HepG2 (cell line): ENCODE data around the gene SLC35B3. TPM values are rescaled to one million over a fixed set of nuclear protein-coding genes. Genes with fewer than 3 reads are reported as not detected.
"Not testable (repeated sequence)": the region's sequence is repeated elsewhere in the genome, so short reads cannot be mapped to it uniquely, and the experiment has no call there.

Source experiments
- ATAC-seq: fragments of 200-7000 bp; cut with Tn5 transposase; 3 replicates; pipeline ENCODE4 v1.9.1; 2020; ENCODE audit warnings: mild to moderate bottlenecking, moderate library complexity
- BruUV-seq: library from RNA; stranded (reverse); fragments of 400-500 nt; replicated peaks from 2 replicates; lab custom pipeline; 2021; lab: Mats Ljungman, UMichigan
- CTCF ChIA-PET: fragments of 300-600 bp; formaldehyde crosslinking; extraction: SDS; loops from one replicate; lab custom pipeline; 2021; ENCODE audit warnings: low total read pairs, inconsistent platforms, low intra/inter-chr PET ratio; lab: Yijun Ruan, JAX
- POLR2A ChIA-PET: fragments of 350-600 bp; sonication (Branson Sonifier 250); formaldehyde crosslinking; loops from one replicate; lab custom pipeline; 2020; ENCODE audit warnings: antibody characterized with exemption, inconsistent platforms; lab: Yijun Ruan, JAX
- DNase-seq: peaks from one replicate; pipeline ENCODE4 v3.0.0-alpha.2; 2015; ENCODE audit warnings: low spot score
- FAIRE-seq: peaks from 3 replicates; lab custom pipeline; 2011; peaks lifted over from hg19 to GRCh38; lab: Jason Lieb, UNC
- H2AFZ ChIP-seq: one replicate; pipeline ENCODE4 v1.6.1; 2011; ENCODE audit warnings: low read length, inconsistent platforms
- H3K27ac ChIP-seq: fragments of 300-600 bp; 3 replicates; pipeline ENCODE4 v1.8.0; 2011; ENCODE audit warnings: mixed run types, mild to moderate bottlenecking, mixed read lengths, low read length, inconsistent platforms; ENCODE audit not compliant: insufficient read depth; ENCODE audit errors: extremely low read length
- H3K27me3 ChIP-seq, 2 experiments: fragments of 200-600 bp in 1 of 2; 2 replicates in 1 of 2; 3 replicates in 1 of 2; pipeline versions ENCODE4 v1.6.0 to v1.8.0; 2011; ENCODE audit warnings: low read length in 2 of 2, mild to moderate bottlenecking in 2 of 2, moderate library complexity in 2 of 2, inconsistent platforms in 1 of 2; ENCODE audit not compliant: insufficient read depth in 2 of 2, control insufficient read depth in 1 of 2
- H3K36me3 ChIP-seq, 2 experiments: fragments of 200-600 bp in 1 of 2; replicated peaks in 1 of 2; 2 replicates in 1 of 2; 3 replicates in 1 of 2; pipeline versions ENCODE4 v1.5.1 to v1.8.0; 2011; ENCODE audit warnings: low read length in 2 of 2, inconsistent platforms in 1 of 2; ENCODE audit not compliant: insufficient read depth in 2 of 2, control insufficient read depth in 1 of 2
- H3K4me1 ChIP-seq: 2 replicates; pipeline ENCODE4 v1.5.1; 2012; ENCODE audit warnings: low read length, inconsistent platforms; ENCODE audit not compliant: insufficient read depth
- H3K4me2 ChIP-seq: 2 replicates; pipeline ENCODE4 v1.6.0; 2011; ENCODE audit warnings: low read depth, low read length, inconsistent platforms
- H3K4me3 ChIP-seq, 3 experiments: fragments of 200-600 bp in 1 of 3; sonication (generic), shearing (Covaris generic) in 1 of 3; replicated peaks in 1 of 3; 2 replicates each; pipeline ENCODE4 v1.5.1; 2011 to 2016; ENCODE audit warnings: low read length in 3 of 3, inconsistent platforms in 2 of 3, low read depth in 2 of 3, mild to moderate bottlenecking in 2 of 3, control low read depth in 1 of 3, mixed read lengths in 1 of 3; ENCODE audit not compliant: insufficient read depth in 1 of 3
- H3K79me2 ChIP-seq: one replicate; pipeline ENCODE4 v1.6.1; 2011; ENCODE audit warnings: low read length, inconsistent platforms; ENCODE audit not compliant: insufficient read depth
- H3K9ac ChIP-seq: 2 replicates; pipeline ENCODE4 v1.6.0; 2011; ENCODE audit warnings: mild to moderate bottlenecking, low read depth, low read length, inconsistent platforms; ENCODE audit not compliant: insufficient read depth
- H3K9me3 ChIP-seq: 2 replicates; pipeline ENCODE4 v1.5.1; 2012; ENCODE audit warnings: mild to moderate bottlenecking, low read length
- H4K20me1 ChIP-seq: 2 replicates; pipeline ENCODE4 v1.6.0; 2011; ENCODE audit warnings: inconsistent platforms, mild to moderate bottlenecking, low read length, moderate library complexity; ENCODE audit not compliant: insufficient read depth
- GATA4 ChIP-seq: sonication (generic); IDR thresholded peaks from 2 replicates; pipeline ENCODE4 v1.6.1; 2016; ENCODE audit warnings: antibody characterized with exemption, low read depth, borderline replicate concordance
- TCF12 ChIP-seq, 2 experiments: fragments of 450-650 bp in 1 of 2; sonication (generic) in 1 of 2; formaldehyde crosslinking in 1 of 2; IDR thresholded peaks; 2 replicates each; pipeline versions ENCODE4 v1.6.1 to v1.8.0; 2017 to 2022; ENCODE audit warnings: antibody characterized with exemption in 1 of 2, mild to moderate bottlenecking in 1 of 2, missing genetic modification reagents in 1 of 2, moderate library complexity in 1 of 2
- ZNF510 ChIP-seq: sonication (generic); formaldehyde crosslinking; IDR thresholded peaks from 2 replicates; pipeline ENCODE4 v1.4.0; 2020; ENCODE audit warnings: low read depth, mild to moderate bottlenecking, missing genetic modification reagents
- ZNF616 ChIP-seq: sonication (generic); formaldehyde crosslinking; IDR thresholded peaks from 2 replicates; pipeline ENCODE4 v1.5.0; 2020; ENCODE audit warnings: low read depth, mild to moderate bottlenecking, missing genetic modification reagents
- WGBS: methylation state at CpG from one replicate; pipeline ENCODE4 v1.1.6; 2017; ENCODE audit warnings: low lambda C conversion rate; 5-methylcytosine and 5-hydroxymethylcytosine counted together
- in situ Hi-C: cut with HindIII; loops from 2 replicates; pipeline ENCODE4 v1.10.0; 2017; ENCODE audit warnings: low pct_unique_long_range_greater_than_20kb; ENCODE audit not compliant: extremely low pct_ligation_motif_present
- intact Hi-C: fragments of 100-400 bp; cut with micrococcal nuclease; formaldehyde crosslinking; loops from one replicate; pipeline ENCODE4 v1.10.0; 2022; ENCODE audit not compliant: unreplicated experiment
- polyA plus RNA-seq, 8 experiments: library from polyadenylated mRNA; depleted of rRNA in 3 of 8; stranded (reverse) in 7 of 8; unstranded in 1 of 8; fragments of >200 nt; fragmentation: Illumina TruSeq in 4 of 8; extraction: Trizol in 4 of 8; gene quantifications; 2 replicates each; pipeline versions ENCODE4 v1.2.1 to v1.2.3, GENCODE V29; 2011 to 2016; ENCODE audit warnings: low read depth in 4 of 8, missing spikeins in 1 of 8, mixed read lengths in 1 of 8; ENCODE audit not compliant: insufficient read depth in 1 of 8
- total RNA-seq, 5 experiments: library from RNA; depleted of rRNA; stranded (reverse); fragments of >200 nt; fragmentation: Illumina TruSeq; extraction: Trizol; gene quantifications; 2 replicates each; pipeline ENCODE4 v1.2.3, GENCODE V29; 2016; ENCODE audit warnings: low read depth in 1 of 5
- TF ChIP-seq, protein P1 (sequence below): sonication (generic); formaldehyde crosslinking; IDR thresholded peaks from 2 replicates; pipeline ENCODE4 v1.4.0; 2020; ENCODE audit warnings: mild to moderate bottlenecking, low read depth, missing genetic modification reagents
- TF ChIP-seq, protein P2 (sequence below): sonication (generic); formaldehyde crosslinking; conservative IDR thresholded peaks from 2 replicates; pipeline ENCODE4 v1.8.1; 2023; ENCODE audit warnings: missing genetic modification reagents

The SLC35B3 gene
- total and polyA plus RNA-seq, 2 of the 13 experiments (the other 11 are each of a cell fraction or from before 2014, with no cell fraction given), result 8.7 to 13.5 TPM

DNA sequence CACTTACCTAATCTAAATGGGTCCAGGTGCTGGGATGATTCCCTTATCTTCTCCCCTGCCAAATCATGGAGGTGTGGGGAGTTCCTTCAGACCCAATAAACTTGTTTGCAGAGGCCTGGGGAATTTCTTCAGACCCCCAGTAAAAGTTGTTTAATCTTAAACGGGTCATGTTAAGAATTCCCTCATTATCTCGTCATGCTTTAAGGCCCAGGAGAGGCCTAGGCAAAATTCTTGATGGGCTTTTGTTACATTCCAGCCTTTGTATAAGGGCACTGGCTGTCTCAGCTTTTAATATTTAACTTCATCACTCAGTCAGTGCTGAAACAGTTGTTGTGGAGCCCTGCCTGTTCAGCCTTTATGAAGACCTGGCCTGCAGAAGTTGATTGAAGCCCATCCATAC is 11.0 kb upstream of the SLC35B3 start (continued):
- TF ChIP-seq, protein P1, sequence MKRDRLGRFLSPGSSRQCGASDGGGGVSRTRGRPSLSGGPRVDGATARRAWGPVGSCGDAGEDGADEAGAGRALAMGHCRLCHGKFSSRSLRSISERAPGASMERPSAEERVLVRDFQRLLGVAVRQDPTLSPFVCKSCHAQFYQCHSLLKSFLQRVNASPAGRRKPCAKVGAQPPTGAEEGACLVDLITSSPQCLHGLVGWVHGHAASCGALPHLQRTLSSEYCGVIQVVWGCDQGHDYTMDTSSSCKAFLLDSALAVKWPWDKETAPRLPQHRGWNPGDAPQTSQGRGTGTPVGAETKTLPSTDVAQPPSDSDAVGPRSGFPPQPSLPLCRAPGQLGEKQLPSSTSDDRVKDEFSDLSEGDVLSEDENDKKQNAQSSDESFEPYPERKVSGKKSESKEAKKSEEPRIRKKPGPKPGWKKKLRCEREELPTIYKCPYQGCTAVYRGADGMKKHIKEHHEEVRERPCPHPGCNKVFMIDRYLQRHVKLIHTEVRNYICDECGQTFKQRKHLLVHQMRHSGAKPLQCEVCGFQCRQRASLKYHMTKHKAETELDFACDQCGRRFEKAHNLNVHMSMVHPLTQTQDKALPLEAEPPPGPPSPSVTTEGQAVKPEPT, result no peak
- TF ChIP-seq, protein P2, sequence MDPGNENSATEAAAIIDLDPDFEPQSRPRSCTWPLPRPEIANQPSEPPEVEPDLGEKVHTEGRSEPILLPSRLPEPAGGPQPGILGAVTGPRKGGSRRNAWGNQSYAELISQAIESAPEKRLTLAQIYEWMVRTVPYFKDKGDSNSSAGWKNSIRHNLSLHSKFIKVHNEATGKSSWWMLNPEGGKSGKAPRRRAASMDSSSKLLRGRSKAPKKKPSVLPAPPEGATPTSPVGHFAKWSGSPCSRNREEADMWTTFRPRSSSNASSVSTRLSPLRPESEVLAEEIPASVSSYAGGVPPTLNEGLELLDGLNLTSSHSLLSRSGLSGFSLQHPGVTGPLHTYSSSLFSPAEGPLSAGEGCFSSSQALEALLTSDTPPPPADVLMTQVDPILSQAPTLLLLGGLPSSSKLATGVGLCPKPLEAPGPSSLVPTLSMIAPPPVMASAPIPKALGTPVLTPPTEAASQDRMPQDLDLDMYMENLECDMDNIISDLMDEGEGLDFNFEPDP (CRISPR knock-in tag), result no peak
- TF ChIP-seq ZNF510 (CRISPR knock-in tag) (no peak), GATA4 (no peak), TCF12 (IDR thresholded peaks at IDR 0.05) (no peak), TCF12 (CRISPR knock-in tag; IDR thresholded peaks at IDR 0.05) (no peak), ZNF616 (CRISPR knock-in tag) (no peak)

DNA sequence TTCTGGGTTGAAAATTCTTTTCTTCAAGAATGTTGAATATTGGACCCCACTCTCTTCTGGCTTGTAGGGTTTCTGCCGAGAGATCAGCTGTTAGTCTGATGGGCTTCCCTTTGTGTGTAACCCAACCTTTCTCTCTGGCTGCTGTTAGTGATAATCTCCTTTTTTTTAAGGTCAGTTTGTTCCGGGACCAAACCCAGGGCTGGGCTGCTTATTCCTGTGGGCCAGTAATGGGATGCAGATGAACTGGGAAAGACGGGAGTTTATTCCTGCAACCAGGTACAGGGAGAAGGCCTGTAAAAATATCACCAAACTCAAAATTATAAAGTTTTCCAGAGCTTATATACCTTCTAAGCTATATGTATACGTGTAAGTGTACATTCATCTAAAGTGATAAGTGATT is 10.6 kb upstream of the SLC35B3 start:
- H3K4me3 ChIP-seq, H3K4me2 ChIP-seq, H3K36me3 ChIP-seq, H4K20me1 ChIP-seq, CTCF ChIA-PET, ATAC-seq, in situ Hi-C loops, H3K9me3 ChIP-seq, H2AFZ ChIP-seq, H3K27ac ChIP-seq, BruUV-seq, H3K27me3 ChIP-seq, H3K9ac ChIP-seq, intact Hi-C loops, POLR2A ChIA-PET, DNase-seq, H3K4me1 ChIP-seq, H3K79me2 ChIP-seq, FAIRE-seq: not testable (repeated sequence)
- WGBS, result 57% methylated on average over 4 of the region's 4 CpGs
